ENCODE results near the gene PYGM.

DNA sequence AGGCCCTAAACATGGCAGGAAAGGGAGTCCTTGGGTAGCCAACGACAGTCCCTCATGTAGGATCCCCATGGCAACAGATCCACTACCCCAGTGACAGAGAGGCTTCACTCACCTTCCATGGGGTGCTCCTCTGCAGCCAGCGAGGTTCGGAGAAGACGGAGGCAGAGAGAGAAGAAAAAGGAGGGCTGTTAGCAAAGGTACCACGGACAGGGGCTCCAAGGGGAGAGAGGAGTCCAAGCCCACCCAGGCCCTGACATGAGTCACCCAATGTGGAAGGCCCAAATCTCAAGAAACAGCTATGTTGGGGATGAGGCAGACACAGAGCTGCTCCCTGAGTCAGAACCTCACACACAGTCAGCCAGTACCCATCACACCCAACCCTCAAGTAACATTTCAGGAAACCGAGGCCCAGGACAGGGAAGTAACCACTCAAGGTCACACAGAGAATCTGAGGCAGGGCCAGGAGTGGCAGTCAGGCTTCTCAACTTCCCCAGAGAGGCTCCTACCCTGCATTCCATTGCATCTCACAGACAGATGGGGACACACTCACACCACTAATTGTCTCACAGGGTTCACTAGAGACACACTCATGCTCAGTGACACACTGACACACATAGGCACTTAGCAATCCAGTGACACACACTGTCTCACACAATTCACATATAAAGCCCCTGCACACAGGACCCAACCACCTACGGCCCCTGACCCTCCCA, 62.0 kb downstream of the PYGM start:
- TF ChIP-seq, protein P1, sequence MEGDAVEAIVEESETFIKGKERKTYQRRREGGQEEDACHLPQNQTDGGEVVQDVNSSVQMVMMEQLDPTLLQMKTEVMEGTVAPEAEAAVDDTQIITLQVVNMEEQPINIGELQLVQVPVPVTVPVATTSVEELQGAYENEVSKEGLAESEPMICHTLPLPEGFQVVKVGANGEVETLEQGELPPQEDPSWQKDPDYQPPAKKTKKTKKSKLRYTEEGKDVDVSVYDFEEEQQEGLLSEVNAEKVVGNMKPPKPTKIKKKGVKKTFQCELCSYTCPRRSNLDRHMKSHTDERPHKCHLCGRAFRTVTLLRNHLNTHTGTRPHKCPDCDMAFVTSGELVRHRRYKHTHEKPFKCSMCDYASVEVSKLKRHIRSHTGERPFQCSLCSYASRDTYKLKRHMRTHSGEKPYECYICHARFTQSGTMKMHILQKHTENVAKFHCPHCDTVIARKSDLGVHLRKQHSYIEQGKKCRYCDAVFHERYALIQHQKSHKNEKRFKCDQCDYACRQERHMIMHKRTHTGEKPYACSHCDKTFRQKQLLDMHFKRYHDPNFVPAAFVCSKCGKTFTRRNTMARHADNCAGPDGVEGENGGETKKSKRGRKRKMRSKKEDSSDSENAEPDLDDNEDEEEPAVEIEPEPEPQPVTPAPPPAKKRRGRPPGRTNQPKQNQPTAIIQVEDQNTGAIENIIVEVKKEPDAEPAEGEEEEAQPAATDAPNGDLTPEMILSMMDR (IDR thresholded peaks at IDR 0.05 in 8 of 11, conservative IDR thresholded peaks at IDR 0.05 in 3 of 11): no peak
- no peak for TF ChIP-seq POLR2A (IDR thresholded peaks at IDR 0.05)
